H9 (cell line): ENCODE data around the gene FCHSD2. TPM values are rescaled to one million over a fixed set of nuclear protein-coding genes. Genes with fewer than 3 reads are reported as not detected.
A peak's percentile ranks its signal among the peaks of the same experiment; 100 is the strongest.

Source experiments
- DNase-seq: peaks from one replicate; pipeline ENCODE4 v3.0.0-alpha.2; 2017
- H2AFZ ChIP-seq: one replicate; pipeline ENCODE4 v1.6.1; 2013; ENCODE audit warnings: mild to moderate bottlenecking, low read length, control low read depth, moderate library complexity
- H2AK5ac ChIP-seq: 2 replicates; pipeline ENCODE4 v1.6.1; 2013; ENCODE audit warnings: low read length, control low read depth, mixed read lengths; ENCODE audit not compliant: insufficient read length
- H2BK120ac ChIP-seq: one replicate; pipeline ENCODE4 v1.6.1; 2013; ENCODE audit warnings: low read depth, mild to moderate bottlenecking, low read length, control low read depth, inconsistent platforms; ENCODE audit not compliant: poor library complexity, severe bottlenecking
- H2BK12ac ChIP-seq: 2 replicates; pipeline ENCODE4 v1.6.1; 2013; ENCODE audit warnings: low read length, control low read depth, mixed read lengths, low read depth; ENCODE audit not compliant: insufficient read length
- H2BK15ac ChIP-seq: 2 replicates; pipeline ENCODE4 v1.6.1; 2013; ENCODE audit warnings: low read depth, low read length, control low read depth
- H2BK20ac ChIP-seq: one replicate; pipeline ENCODE4 v1.6.1; 2013; ENCODE audit warnings: low read depth, mild to moderate bottlenecking, low read length, control low read depth, inconsistent platforms; ENCODE audit not compliant: poor library complexity, severe bottlenecking
- H2BK5ac ChIP-seq: 2 replicates; pipeline ENCODE4 v1.6.1; 2013; ENCODE audit warnings: low read length, control low read depth, mixed read lengths; ENCODE audit not compliant: insufficient read length
- H3K14ac ChIP-seq: 2 replicates; pipeline ENCODE4 v1.6.1; 2013; ENCODE audit warnings: low read length, control low read depth; ENCODE audit not compliant: insufficient read depth
- H3K18ac ChIP-seq: 2 replicates; pipeline ENCODE4 v1.6.1; 2013; ENCODE audit warnings: low read depth, mild to moderate bottlenecking, mixed read lengths, low read length, control low read depth; ENCODE audit not compliant: insufficient read length
- H3K23ac ChIP-seq: 2 replicates; pipeline ENCODE4 v1.6.1; 2013; ENCODE audit warnings: low read length, control low read depth, mixed read lengths, low read depth; ENCODE audit not compliant: insufficient read length
- H3K23me2 ChIP-seq: 2 replicates; pipeline ENCODE4 v1.6.1; 2013; ENCODE audit warnings: low read depth, mild to moderate bottlenecking, mixed read lengths, low read length, control low read depth; ENCODE audit not compliant: insufficient read length, poor library complexity, severe bottlenecking
- H3K27ac ChIP-seq: 2 replicates; pipeline ENCODE4 v1.5.1; 2013; ENCODE audit warnings: low read length, control low read depth, mixed read lengths, low read depth; ENCODE audit not compliant: insufficient read length
- H3K27me3 ChIP-seq: 2 replicates; pipeline ENCODE4 v1.6.1; 2013; ENCODE audit warnings: low read length, control low read depth, inconsistent platforms; ENCODE audit not compliant: insufficient read depth
- H3K4ac ChIP-seq: 2 replicates; pipeline ENCODE4 v1.6.1; 2013; ENCODE audit warnings: low read depth, mild to moderate bottlenecking, control low read depth, inconsistent platforms, low read length, moderate library complexity
- H3K4me1 ChIP-seq: 2 replicates; pipeline ENCODE4 v1.6.1; 2013; ENCODE audit warnings: low read length, control low read depth, inconsistent platforms; ENCODE audit not compliant: insufficient read depth
- H3K4me2 ChIP-seq: 2 replicates; pipeline ENCODE4 v1.6.1; 2013; ENCODE audit warnings: low read length, control low read depth, mixed read lengths; ENCODE audit not compliant: insufficient read length, insufficient read depth
- H3K56ac ChIP-seq: 2 replicates; pipeline ENCODE4 v1.6.1; 2013; ENCODE audit warnings: low read depth, mild to moderate bottlenecking, mixed read lengths, low read length, control low read depth; ENCODE audit not compliant: insufficient read length
- H3K79me1 ChIP-seq: 2 replicates; pipeline ENCODE4 v1.6.1; 2013; ENCODE audit warnings: low read depth, mild to moderate bottlenecking, moderate library complexity, low read length, control low read depth, inconsistent platforms; ENCODE audit not compliant: insufficient read depth, poor library complexity, severe bottlenecking
- H3K79me2 ChIP-seq: 2 replicates; pipeline ENCODE4 v1.6.1; 2013; ENCODE audit warnings: low read length, control low read depth, inconsistent platforms; ENCODE audit not compliant: insufficient read depth
- H3K9ac ChIP-seq: 2 replicates; pipeline ENCODE4 v1.6.1; 2013; ENCODE audit warnings: low read length, control low read depth, mixed read lengths; ENCODE audit not compliant: insufficient read length; ENCODE audit errors: extremely low read depth
- H3K9me3 ChIP-seq: one replicate; pipeline ENCODE4 v1.6.1; 2013; ENCODE audit warnings: low read depth, low read length, inconsistent platforms; ENCODE audit not compliant: control insufficient read depth
- H3T11ph ChIP-seq: one replicate; pipeline ENCODE4 v1.6.1; 2013; ENCODE audit warnings: mild to moderate bottlenecking, low read length, control low read depth, inconsistent platforms
- H4K20me1 ChIP-seq: one replicate; pipeline ENCODE4 v1.6.1; 2013; ENCODE audit not compliant: control insufficient read depth, insufficient read length, insufficient read depth
- H4K5ac ChIP-seq: 2 replicates; pipeline ENCODE4 v1.6.1; 2013; ENCODE audit warnings: low read depth, mild to moderate bottlenecking, mixed read lengths, low read length, control low read depth; ENCODE audit not compliant: insufficient read length
- H4K8ac ChIP-seq: replicated peaks from 2 replicates; pipeline ENCODE4 v1.6.1; 2013; ENCODE audit warnings: low read length, control low read depth, mixed read lengths, low read depth; ENCODE audit not compliant: insufficient read length
- H4K91ac ChIP-seq: 2 replicates; pipeline ENCODE4 v1.6.1; 2013; ENCODE audit warnings: low read depth, mild to moderate bottlenecking, moderate library complexity, mixed read lengths, low read length, control low read depth; ENCODE audit not compliant: insufficient read length
- H3K27ac Mint-ChIP-seq, 3 experiments: 2 replicates in 2 of 3; 3 replicates in 1 of 3; pipeline ENCODE4 v1.8.0; 2020 to 2021; ENCODE audit warnings: mixed read lengths in 3 of 3, mild to moderate bottlenecking in 1 of 3, moderate library complexity in 1 of 3
- H3K27me3 Mint-ChIP-seq: 2 replicates; pipeline ENCODE4 v1.8.0; 2021; ENCODE audit warnings: low read depth, mild to moderate bottlenecking, moderate library complexity, mixed read lengths
- H3K36me3 Mint-ChIP-seq, 3 experiments: 2 replicates in 2 of 3; 3 replicates in 1 of 3; pipeline ENCODE4 v1.8.0; 2020 to 2021; ENCODE audit warnings: low read depth in 3 of 3, mixed read lengths in 3 of 3; ENCODE audit not compliant: insufficient read depth in 1 of 3
- H3K4me1 Mint-ChIP-seq, 2 experiments: 2 replicates each; pipeline ENCODE4 v1.8.0; 2020; ENCODE audit warnings: mixed read lengths in 2 of 2
- H3K4me3 Mint-ChIP-seq, 2 experiments: 2 replicates in 1 of 2; 3 replicates in 1 of 2; pipeline ENCODE4 v1.8.0; 2020 to 2021; ENCODE audit warnings: mild to moderate bottlenecking in 2 of 2, mixed read lengths in 2 of 2, moderate library complexity in 1 of 2
- H3K9me3 Mint-ChIP-seq, 2 experiments: 2 replicates in 1 of 2; 3 replicates in 1 of 2; pipeline ENCODE4 v1.8.0; 2020; ENCODE audit warnings: mild to moderate bottlenecking in 2 of 2, mixed read lengths in 2 of 2, moderate library complexity in 1 of 2
- WGBS: extraction: QIAGEN DNeasy Blood & Tissue Kit; methylation state at CpG from one replicate; pipeline ENCODE4 v1.1.7; 2013; ENCODE audit warnings: missing lambda C conversion rate, low lambda C conversion rate, mixed read lengths; ENCODE audit not compliant: insufficient read length; ENCODE audit errors: extremely low coverage; 5-methylcytosine and 5-hydroxymethylcytosine counted together
- total RNA-seq: library from RNA; stranded (reverse); gene quantifications from 2 replicates; pipeline ENCODE4 v1.2.1, GENCODE V29; 2021
- TF ChIP-seq, protein P1 (sequence below): fragments of 200-600 bp; sonication (generic); conservative IDR thresholded peaks from 3 replicates; pipeline ENCODE4 v1.8.0; 2021; ENCODE audit warnings: antibody characterized with exemption, mild to moderate bottlenecking

Gene FCHSD2
- total RNA-seq, 1 experiment from 2014 or later: 17.8 TPM

DNA sequence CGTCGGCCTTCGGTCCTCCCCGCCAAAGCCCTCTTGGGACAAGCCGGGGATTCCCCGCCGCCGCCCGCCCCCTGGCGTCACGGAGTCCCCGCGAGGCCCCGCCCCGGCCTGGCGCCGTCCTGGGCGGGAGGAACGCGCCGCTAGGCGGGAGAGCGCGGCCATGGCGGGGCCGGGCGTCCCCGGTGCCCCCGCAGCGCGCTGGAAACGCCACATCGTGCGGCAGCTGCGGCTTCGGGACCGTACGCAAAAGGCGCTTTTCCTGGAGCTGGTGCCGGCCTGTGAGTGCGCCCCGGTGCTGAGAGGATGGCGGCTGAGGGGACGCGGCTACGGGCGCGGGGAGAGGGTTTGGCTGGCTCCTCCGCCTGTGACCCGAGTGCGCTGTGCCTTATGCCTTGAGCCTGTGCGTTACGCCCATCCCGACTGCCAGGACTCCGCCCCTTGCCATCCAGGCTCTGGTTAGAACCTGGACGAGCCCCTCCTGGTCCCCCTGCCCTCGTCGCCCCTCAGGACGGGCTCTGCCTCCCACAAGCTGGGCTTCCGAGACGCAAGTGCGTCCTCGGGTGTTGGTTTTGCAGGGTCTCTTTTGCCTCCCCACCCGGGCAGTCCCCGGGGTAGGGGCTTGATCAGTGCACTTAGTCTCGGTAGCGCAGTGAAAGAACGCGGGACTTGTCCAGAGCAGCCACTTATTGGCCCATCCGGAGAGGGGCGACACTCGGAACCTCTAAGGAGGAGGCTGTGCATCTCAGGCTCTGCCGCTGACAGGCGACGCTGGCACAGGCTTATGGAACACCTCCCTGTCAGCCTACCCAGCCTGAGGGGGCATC, 327.6 kb downstream of the FCHSD2 start, which contains the start of gene ATG16L2:
Gene ATG16L2, plus strand, starts transcription at position 126 of the 824 bp plus-strand sequence. Its CDS starts 35 bp downstream, at position 161.
- Histone ChIP-seq H2BK12ac (no peak within 1 kb of the TSS), H3K4ac (no peak within 1 kb of the TSS), H4K91ac (no peak within 1 kb of the TSS), H3K23me2 (peaks cover 17% of the 10 kb centered on the region), H2BK5ac (no peak within 1 kb of the TSS), H3K9me3 (no peaks in the 10 kb centered on the region), H2AFZ (no peak within 1 kb of the TSS), H3T11ph (no peak within 1 kb of the TSS), H3K79me1 (no peaks in the 10 kb centered on the region), H3K4me2 (peak within 1 kb of the TSS; percentile 52), H3K23ac (no peak within 1 kb of the TSS), H3K9ac (peak within 1 kb of the TSS; percentile 75), H2BK20ac (no peak within 1 kb of the TSS), H2BK15ac (no peak within 1 kb of the TSS), H4K5ac (no peak within 1 kb of the TSS), H3K79me2 (no peaks in the 10 kb centered on the region), H3K27ac (no peak within 1 kb of the TSS), H2AK5ac (no peak within 1 kb of the TSS), H3K14ac (peak within 1 kb of the TSS; percentile 97), H3K18ac (peak within 1 kb of the TSS; percentile 93), H4K8ac (no peak within 1 kb of the TSS), H4K20me1 (no peaks in the 10 kb centered on the region), H2BK120ac (peak within 1 kb of the TSS; percentile 84), H3K27me3 (no peaks in the 10 kb centered on the region), H3K4me1 (peaks cover 5% of the 10 kb centered on the region; the same call in 1 of the 2 replicates), H3K56ac (no peak within 1 kb of the TSS)
- peaks cover 27 to 29% of the 10 kb centered on the region in 2 experiments for H3K4me1 Mint-ChIP-seq
- WGBS: no CpG with 5 or more reads among the region's 75 CpGs
- no peaks in the 10 kb centered on the region; a peak in 1 of 5 replicates for H3K9me3 Mint-ChIP-seq
- H3K36me3 Mint-ChIP-seq: peaks cover 4 to 27% (median 24%) of the 10 kb centered on the region in 3 experiments; a peak in 6 of 7 replicates
- DNase-seq: peak; percentile 90
- peak within 1 kb of the TSS; percentile 93 to 98 for H3K4me3 Mint-ChIP-seq
- H3K27me3 Mint-ChIP-seq: peaks cover 7% of the 10 kb centered on the region
- TF ChIP-seq, protein P1, sequence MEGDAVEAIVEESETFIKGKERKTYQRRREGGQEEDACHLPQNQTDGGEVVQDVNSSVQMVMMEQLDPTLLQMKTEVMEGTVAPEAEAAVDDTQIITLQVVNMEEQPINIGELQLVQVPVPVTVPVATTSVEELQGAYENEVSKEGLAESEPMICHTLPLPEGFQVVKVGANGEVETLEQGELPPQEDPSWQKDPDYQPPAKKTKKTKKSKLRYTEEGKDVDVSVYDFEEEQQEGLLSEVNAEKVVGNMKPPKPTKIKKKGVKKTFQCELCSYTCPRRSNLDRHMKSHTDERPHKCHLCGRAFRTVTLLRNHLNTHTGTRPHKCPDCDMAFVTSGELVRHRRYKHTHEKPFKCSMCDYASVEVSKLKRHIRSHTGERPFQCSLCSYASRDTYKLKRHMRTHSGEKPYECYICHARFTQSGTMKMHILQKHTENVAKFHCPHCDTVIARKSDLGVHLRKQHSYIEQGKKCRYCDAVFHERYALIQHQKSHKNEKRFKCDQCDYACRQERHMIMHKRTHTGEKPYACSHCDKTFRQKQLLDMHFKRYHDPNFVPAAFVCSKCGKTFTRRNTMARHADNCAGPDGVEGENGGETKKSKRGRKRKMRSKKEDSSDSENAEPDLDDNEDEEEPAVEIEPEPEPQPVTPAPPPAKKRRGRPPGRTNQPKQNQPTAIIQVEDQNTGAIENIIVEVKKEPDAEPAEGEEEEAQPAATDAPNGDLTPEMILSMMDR: peak; percentile 23; the same call in 2 of the 3 replicates
- peak within 1 kb of the TSS; percentile 96 to 97 (median 96) for H3K27ac Mint-ChIP-seq
